ENCODE measurements around the gene MKKS.
"Not testable (repeated sequence)": the region's sequence is repeated elsewhere in the genome, so short reads cannot be mapped to it uniquely, and the experiment has no call there.

MKKS gene

GRCh38 chr20:10448270-10449156 lies 14.5 kb upstream of the MKKS start:
- no peak for DNase-seq

- DNase-seq: peak; percentile 36
Measured at GRCh38 chr20:10447028-10447427, 13.0 kb upstream of the MKKS start.

GRCh38 chr20:10445758-10446157 lies 11.7 kb upstream of the MKKS start:
- DNase-seq: no peak

- DNase-seq: no peak
Measured at GRCh38 chr20:10443936-10444335, 9.9 kb upstream of the MKKS start.

- no peak for DNase-seq
Measured at GRCh38 chr20:10438217-10438616, 4.2 kb upstream of the MKKS start.

GRCh38 chr20:10436053-10436699 lies 2.2 kb upstream of the MKKS start:
- no peak for DNase-seq

- peak; percentile 83 for DNase-seq
Measured at GRCh38 chr20:10434832-10435812, 1.1 kb upstream of the MKKS start, which contains the start of gene SLX4IP. SLX4IP (plus strand) TSS chr20:10435305; CDS start chr20:10458205, 22,900 bp downstream.

- peak; percentile 81 for DNase-seq
Measured at GRCh38 chr20:10434467-10434831, 427 bp upstream of the MKKS start.

- no peak for DNase-seq
Measured at GRCh38 chr20:10433014-10433622, 904 bp downstream of the MKKS start.

- DNase-seq: no peak
Measured at GRCh38 chr20:10432079-10432478, 1.9 kb downstream of the MKKS start.

GRCh38 chr20:10430704-10431103 lies 3.3 kb downstream of the MKKS start:
- no peak for DNase-seq

GRCh38 chr20:10430000-10430466 lies 4.0 kb downstream of the MKKS start:
- DNase-seq: no peak

GRCh38 chr20:10429443-10429981 lies 4.5 kb downstream of the MKKS start:
- no peak for DNase-seq

GRCh38 chr20:10428008-10428407 lies 6.0 kb downstream of the MKKS start:
- DNase-seq: no peak

GRCh38 chr20:10427060-10427692 lies 6.8 kb downstream of the MKKS start:
- peak; percentile 41 for DNase-seq

GRCh38 chr20:10423735-10424134 lies 10.3 kb downstream of the MKKS start:
- DNase-seq: no peak

- no peak for DNase-seq
Measured at GRCh38 chr20:10419550-10420133, 14.4 kb downstream of the MKKS start.

- not testable (repeated sequence) for DNase-seq
Measured at GRCh38 chr20:10417218-10417617, 16.8 kb downstream of the MKKS start.

- no peak for DNase-seq
Measured at GRCh38 chr20:10415013-10415650, 18.9 kb downstream of the MKKS start.

- DNase-seq: no peak
Measured at GRCh38 chr20:10412591-10413408, 21.2 kb downstream of the MKKS start.

Measured in activated naive CD4-positive, alpha-beta T cell treated with anti-CD3 and anti-CD28 coated beads, Interleukin-2, amount 50 U/mL, for 16 hours (primary cell).